ENCODE results near the gene PAEP. TPM values are rescaled to one million over a fixed set of nuclear protein-coding genes. Genes with fewer than 3 reads are reported as not detected.
A peak's percentile ranks its signal among the peaks of the same experiment; 100 is the strongest.

Gene PAEP
- total RNA-seq, 1 donor from 2014 or later: not detected

GRCh38 chr9:135590486-135591079 lies 29.0 kb downstream of the PAEP start:
- DNase-seq (ENCODE audit: low spot score) (peak; percentile 34), ATAC-seq (no peak)

- DNase-seq (ENCODE audit: low spot score): peak; percentile 33
- ATAC-seq: no peak
Measured at GRCh38 chr9:135591506-135592330, 30.2 kb downstream of the PAEP start.

GRCh38 chr9:135592331-135592590 lies 30.7 kb downstream of the PAEP start:
- no peak for ATAC-seq
- DNase-seq (ENCODE audit: low spot score): peak; percentile 40

GRCh38 chr9:135592625-135593024 lies 31.1 kb downstream of the PAEP start:
- ATAC-seq: no peak

GRCh38 chr9:135596211-135596610 lies 34.7 kb downstream of the PAEP start:
- ATAC-seq (no peak), DNase-seq (ENCODE audit: low spot score) (no peak)

More at GRCh38 chr9:135592625-135593024, 31.1 kb downstream of the PAEP start:
- no peak for DNase-seq (ENCODE audit: low spot score)

- ATAC-seq (no peak), DNase-seq (ENCODE audit: low spot score) (no peak)
Measured at GRCh38 chr9:135600296-135600817, 38.8 kb downstream of the PAEP start.

GRCh38 chr9:135601988-135602387 lies 40.4 kb downstream of the PAEP start:
- ATAC-seq (no peak), DNase-seq (ENCODE audit: low spot score) (no peak)

- DNase-seq (ENCODE audit: low spot score): peak; percentile 48
- ATAC-seq: peak; percentile 80
Measured at GRCh38 chr9:135602789-135603481, 41.4 kb downstream of the PAEP start.

GRCh38 chr9:135604437-135605237 lies 43.1 kb downstream of the PAEP start:
- ATAC-seq (no peak), DNase-seq (ENCODE audit: low spot score) (peak; percentile 43)

GRCh38 chr9:135605238-135605781 lies 43.8 kb downstream of the PAEP start:
- ATAC-seq (no peak), DNase-seq (ENCODE audit: low spot score) (peak; percentile 39)

GRCh38 chr9:135606885-135607259 lies 45.3 kb downstream of the PAEP start:
- ATAC-seq (no peak), DNase-seq (ENCODE audit: low spot score) (no peak)

GRCh38 chr9:135607401-135608293 lies 46.1 kb downstream of the PAEP start:
- ATAC-seq (no peak), DNase-seq (ENCODE audit: low spot score) (peak; percentile 35)

GRCh38 chr9:135608294-135608998 lies 46.9 kb downstream of the PAEP start:
- ATAC-seq (no peak), DNase-seq (ENCODE audit: low spot score) (no peak)

GRCh38 chr9:135608999-135609317 lies 47.4 kb downstream of the PAEP start:
- DNase-seq (ENCODE audit: low spot score) (no peak), ATAC-seq (no peak)

- ATAC-seq (no peak), DNase-seq (ENCODE audit: low spot score) (no peak)
Measured at GRCh38 chr9:135609366-135609955, 47.9 kb downstream of the PAEP start.

GRCh38 chr9:135610290-135611141 lies 49.0 kb downstream of the PAEP start:
- ATAC-seq (no peak), DNase-seq (ENCODE audit: low spot score) (no peak)

GRCh38 chr9:135611142-135611874 lies 49.8 kb downstream of the PAEP start:
- no peak for ATAC-seq
- no peak for DNase-seq (ENCODE audit: low spot score)

Data from left lobe of liver (tissue), 2 donors.